ENCODE results near the gene PWWP2B.

DNA sequence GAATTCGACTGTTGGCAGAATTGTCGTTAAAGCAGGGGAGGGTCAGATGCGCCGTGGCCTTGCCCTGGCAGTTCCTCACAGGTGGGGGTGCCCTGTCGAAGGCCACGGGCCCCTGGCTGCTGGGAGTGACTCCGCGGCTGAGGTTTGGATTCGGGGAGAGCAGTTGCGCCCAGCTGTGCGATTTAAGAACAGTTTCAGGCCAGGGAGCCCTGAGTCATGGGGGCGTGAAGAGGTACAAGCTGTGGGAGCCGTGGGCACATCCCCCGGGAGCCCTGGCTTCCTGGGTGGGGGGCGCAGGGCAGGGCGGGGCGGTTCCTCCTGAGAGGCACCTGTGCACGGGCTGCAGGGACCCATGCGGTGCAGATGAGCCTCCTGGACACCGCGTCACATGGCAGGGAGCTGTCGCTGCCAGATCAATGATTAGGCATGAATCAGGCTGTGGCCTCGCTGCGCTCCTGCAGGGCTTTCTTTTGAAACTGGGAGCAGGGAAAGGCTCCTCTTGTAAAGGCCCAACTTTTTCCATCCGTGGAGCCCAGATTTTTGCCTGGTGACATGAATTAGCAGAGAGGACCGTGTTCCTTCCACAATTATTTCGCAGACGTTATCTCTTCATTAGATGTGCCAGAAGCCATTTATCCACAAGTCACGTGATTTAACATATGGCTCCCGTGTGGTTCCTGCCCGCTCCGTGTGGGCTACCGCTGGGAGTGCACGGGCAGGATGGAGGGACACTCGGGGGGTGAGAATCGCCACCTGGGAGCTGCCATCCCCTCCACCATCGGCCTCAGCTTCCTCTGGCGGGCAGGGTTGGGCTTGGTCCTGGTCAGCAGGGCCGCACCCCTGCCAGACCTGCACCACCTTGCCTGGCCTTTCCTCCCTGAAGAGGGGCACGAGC, 918 bp downstream of the PWWP2B start:
- TF ChIP-seq, protein P1, sequence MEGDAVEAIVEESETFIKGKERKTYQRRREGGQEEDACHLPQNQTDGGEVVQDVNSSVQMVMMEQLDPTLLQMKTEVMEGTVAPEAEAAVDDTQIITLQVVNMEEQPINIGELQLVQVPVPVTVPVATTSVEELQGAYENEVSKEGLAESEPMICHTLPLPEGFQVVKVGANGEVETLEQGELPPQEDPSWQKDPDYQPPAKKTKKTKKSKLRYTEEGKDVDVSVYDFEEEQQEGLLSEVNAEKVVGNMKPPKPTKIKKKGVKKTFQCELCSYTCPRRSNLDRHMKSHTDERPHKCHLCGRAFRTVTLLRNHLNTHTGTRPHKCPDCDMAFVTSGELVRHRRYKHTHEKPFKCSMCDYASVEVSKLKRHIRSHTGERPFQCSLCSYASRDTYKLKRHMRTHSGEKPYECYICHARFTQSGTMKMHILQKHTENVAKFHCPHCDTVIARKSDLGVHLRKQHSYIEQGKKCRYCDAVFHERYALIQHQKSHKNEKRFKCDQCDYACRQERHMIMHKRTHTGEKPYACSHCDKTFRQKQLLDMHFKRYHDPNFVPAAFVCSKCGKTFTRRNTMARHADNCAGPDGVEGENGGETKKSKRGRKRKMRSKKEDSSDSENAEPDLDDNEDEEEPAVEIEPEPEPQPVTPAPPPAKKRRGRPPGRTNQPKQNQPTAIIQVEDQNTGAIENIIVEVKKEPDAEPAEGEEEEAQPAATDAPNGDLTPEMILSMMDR (IDR thresholded peaks at IDR 0.05; ENCODE audit: insufficient read depth, low read depth, low read length), result no peak
- no peak for TF ChIP-seq EZH2 (IDR thresholded peaks at IDR 0.05; ENCODE audit: insufficient read depth, low read length)
